ENCODE data around the gene NELL2.

The NELL2 gene

GRCh38 chr12:44525806-44526654 is 350.1 kb downstream of the NELL2 start:
- DNase-seq: no peak

- DNase-seq: no peak
These were observed 352.3 kb downstream of the NELL2 start for GRCh38 chr12:44523828-44524227.

GRCh38 chr12:44521702-44522101 is 354.4 kb downstream of the NELL2 start:
- DNase-seq: no peak

- DNase-seq: no peak
These were observed 356.2 kb downstream of the NELL2 start for GRCh38 chr12:44519931-44520330.

DNA sequence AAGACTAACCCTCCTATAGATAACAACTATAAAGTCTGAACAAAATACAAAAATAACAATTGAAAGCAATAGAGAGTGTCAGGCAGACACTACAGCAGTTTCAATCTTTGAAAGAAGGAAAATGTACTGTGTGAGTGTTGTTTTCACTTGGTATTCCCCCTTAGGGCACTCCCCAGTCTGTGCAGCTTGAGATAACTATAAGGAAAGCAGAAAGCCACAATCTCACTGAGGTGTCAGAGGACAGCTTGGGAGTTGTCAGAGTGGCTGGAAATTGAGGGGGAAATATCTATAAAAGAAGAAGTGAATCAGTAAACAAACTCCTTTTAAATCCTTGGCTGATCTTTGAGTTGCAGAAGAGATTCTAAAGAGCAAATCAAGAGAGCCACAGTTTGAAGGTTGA is 364.8 kb downstream of the NELL2 start:
- DNase-seq: no peak

- no peak for DNase-seq
These were observed 365.6 kb downstream of the NELL2 start for GRCh38 chr12:44510510-44510909.

- DNase-seq: no peak
These were observed 366.0 kb downstream of the NELL2 start for GRCh38 chr12:44510076-44510475.

- no peak for DNase-seq
These were observed 366.6 kb downstream of the NELL2 start for GRCh38 chr12:44509471-44509870.

DNA sequence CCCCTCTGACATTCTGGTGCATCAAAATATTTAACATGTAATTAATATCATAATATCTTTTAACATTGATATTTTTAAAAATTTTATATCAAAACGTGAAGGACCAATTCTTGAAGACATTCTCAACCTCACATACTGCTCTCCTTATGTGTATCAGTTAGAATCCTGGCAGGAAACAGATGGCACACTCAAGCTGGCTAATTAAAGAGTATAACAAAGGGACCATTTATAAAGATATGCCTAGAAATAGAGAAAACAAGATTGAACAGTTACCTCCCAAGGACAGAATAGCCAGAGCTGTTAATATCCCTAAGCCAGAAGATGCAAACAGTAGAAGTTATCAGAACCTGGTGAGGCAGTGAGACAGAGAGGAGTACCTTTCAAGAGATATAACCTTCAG is 368.7 kb downstream of the NELL2 start:
- no peak for DNase-seq

GRCh38 chr12:44504799-44505198 is 371.3 kb downstream of the NELL2 start:
- DNase-seq: no peak

- no peak for DNase-seq
These were observed 372.8 kb downstream of the NELL2 start for GRCh38 chr12:44503329-44503728.

DNA sequence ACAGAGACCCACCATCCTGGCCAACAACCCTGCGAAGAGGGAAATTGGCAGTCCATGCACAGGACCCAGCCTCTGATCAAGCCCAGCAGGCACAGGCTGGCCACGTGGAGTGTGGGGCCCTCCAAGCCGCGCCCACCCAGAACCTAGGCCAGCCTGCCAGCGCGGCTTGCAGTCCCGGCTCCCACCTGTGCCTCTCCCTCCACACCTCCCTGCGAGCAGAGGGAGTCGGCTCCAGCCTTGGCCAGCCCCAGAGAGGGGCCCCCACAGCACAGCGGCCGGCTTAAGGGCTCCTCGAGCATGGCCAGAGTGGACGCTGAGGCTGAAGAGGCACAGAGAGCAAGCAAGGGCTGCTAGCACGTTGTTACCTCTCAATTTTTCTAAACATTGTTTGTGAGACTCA is 373.4 kb downstream of the NELL2 start:
- DNase-seq: no peak

GRCh38 chr12:44500423-44500822 is 375.7 kb downstream of the NELL2 start:
- DNase-seq: no peak

DNA sequence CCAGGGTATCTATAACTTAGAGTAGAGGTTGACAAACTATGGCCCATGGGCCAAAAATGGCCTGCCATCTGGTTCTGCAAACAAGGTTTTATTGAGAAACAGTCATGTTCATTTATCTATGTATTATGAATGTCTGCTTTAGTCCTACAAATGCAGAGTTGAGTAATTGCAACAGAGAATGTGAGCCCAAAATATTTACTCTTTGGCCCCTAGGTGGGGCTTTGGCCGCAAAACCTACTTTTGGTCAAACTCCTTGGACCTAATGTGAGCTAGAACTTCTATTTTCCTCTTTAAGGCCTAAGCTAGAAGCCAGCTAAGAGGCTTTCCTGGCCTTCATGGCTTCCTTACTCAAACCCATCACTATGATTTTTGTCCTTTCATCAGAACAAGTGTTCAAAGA is 379.1 kb downstream of the NELL2 start:
- no peak for DNase-seq

- DNase-seq: no peak
These were observed 385.9 kb downstream of the NELL2 start for GRCh38 chr12:44490181-44490580.

DNA sequence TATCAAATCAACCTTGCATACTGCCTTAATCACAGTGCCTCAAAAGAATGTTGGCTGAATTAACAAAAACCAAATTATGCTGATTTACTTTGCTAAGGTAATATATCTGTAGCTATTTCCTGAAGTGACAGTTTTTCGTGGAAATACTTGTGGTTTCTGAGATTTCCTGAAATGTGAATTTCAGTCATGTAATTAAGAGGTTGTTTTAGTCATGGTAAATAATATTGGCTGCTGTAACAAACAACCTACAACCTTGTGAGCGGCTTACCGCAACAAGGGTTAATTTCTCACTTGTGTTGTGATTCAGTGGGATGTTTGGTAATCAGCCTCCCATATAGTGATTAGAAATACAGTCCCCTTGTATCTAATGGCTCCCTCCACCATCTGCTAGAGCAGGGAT is 387.9 kb downstream of the NELL2 start:
- DNase-seq: no peak

GRCh38 chr12:44484862-44485261 is 391.3 kb downstream of the NELL2 start:
- no peak for DNase-seq

- DNase-seq: no peak
These were observed 398.7 kb downstream of the NELL2 start for GRCh38 chr12:44477331-44477980.

GRCh38 chr12:44476683-44477082 is 399.4 kb downstream of the NELL2 start:
- DNase-seq: no peak

- no peak for DNase-seq
These were observed 411.0 kb downstream of the NELL2 start for GRCh38 chr12:44465139-44465538.

DNA sequence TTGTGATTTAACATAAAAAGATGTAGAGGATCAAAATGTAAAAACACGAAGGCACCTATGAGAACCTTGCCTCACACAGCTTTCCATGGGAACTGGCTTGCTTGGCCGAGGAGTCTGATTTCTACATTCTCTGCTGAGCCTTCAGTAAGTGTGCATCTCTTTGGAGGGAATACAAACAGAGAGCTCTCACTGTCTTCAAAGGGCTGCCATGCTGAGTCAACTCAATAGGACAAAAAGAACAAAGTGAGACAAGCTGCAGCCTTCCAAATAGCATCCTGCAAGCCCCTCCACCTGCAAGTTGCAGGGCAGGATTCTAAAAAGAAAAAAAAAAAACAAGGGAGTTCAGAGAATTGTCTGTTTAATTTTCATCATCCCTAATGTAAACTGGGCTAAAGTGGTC is 411.9 kb downstream of the NELL2 start:
- no peak for DNase-seq

GRCh38 chr12:44462729-44463128 is 413.4 kb downstream of the NELL2 start:
- DNase-seq: no peak

DNA sequence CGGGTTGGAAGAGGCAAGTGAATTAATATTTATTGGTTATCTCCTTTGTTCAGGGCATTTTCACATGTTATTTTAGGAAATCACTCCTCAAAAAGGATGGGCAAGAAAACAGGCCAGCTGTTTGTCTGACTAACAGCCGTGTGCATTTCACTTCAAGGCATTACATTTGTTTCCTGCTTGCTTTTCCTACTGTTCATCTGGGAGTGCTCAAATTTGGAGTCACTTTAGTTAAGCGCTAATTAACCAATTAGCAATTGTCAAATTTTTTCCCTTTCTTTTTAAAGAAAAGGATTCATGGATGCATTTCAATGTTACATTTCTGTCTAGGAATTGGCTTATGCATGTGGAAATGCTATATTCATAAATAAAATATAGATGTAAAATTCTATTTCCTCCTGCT is 415.9 kb downstream of the NELL2 start:
- DNase-seq: no peak

GRCh38 chr12:44459569-44459968 is 416.5 kb downstream of the NELL2 start:
- no peak for DNase-seq

Measured in CD4-positive, alpha-beta T cell treated with Interleukin-12 subunit alpha and Interleukin-12 subunit beta, for 1 hour (primary cell).